ENCODE data around the gene CFAP68.

CFAP68 gene

GRCh38 chr11:111923351-111923788, 44.0 kb downstream of the CFAP68 start:
- 14% methylated on average over 4 of the region's 5 CpGs for WGBS
- Histone ChIP-seq H3K27me3 (ENCODE audit: control insufficient read depth in 1 of 2, insufficient read depth in 1 of 2, low read length in 2 of 2) (no peaks in the 10 kb centered on the region), H3K79me1 (replicated peaks; ENCODE audit: low read length, poor library complexity, severe bottlenecking) (no peaks in the 10 kb centered on the region), H3K36me3 (ENCODE audit: control insufficient read depth in 1 of 2, insufficient read depth in 2 of 2, low read depth in 1 of 2, low read length in 2 of 2) (no peaks in the 10 kb centered on the region), H3K18ac (ENCODE audit: low read depth in 1 of 2, low read length in 2 of 2) (peak overlapping the region in 1 of 2 experiments; percentile 17), H4K8ac (ENCODE audit: low read length) (no peak overlapping the region), H4K91ac (ENCODE audit: low read length) (no peak overlapping the region), H3K4ac (ENCODE audit: low read depth in 1 of 2, low read length in 2 of 2) (peak overlapping the region in 1 of 2 experiments; percentile 11), H3K14ac (ENCODE audit: low read length in 2 of 2) (no peak overlapping the region), H2BK15ac (ENCODE audit: low read depth, poor library complexity, severe bottlenecking) (no peak overlapping the region), H3K9me3 (ENCODE audit: control insufficient read depth, low read length) (no peaks in the 10 kb centered on the region), H2BK5ac (ENCODE audit: low read depth, low read length, poor library complexity, severe bottlenecking) (no peak overlapping the region), H2AK5ac (ENCODE audit: low read length, severe bottlenecking) (no peak overlapping the region), H2AFZ (ENCODE audit: low read depth, low read length) (no peak overlapping the region), H3K4me1 (ENCODE audit: control insufficient read depth, insufficient read depth, low read depth, low read length) (peaks cover 16% of the 10 kb centered on the region), H2BK120ac (ENCODE audit: low read depth, low read length) (no peak overlapping the region), H3K4me2 (ENCODE audit: low read length, poor library complexity, severe bottlenecking) (peak overlapping the region; percentile 1), H3K9ac (ENCODE audit: low read length) (peak overlapping the region; percentile 93), H2BK12ac (ENCODE audit: low read length in 2 of 2) (peak overlapping the region in 1 of 2 experiments; percentile 31), H3K27ac (ENCODE audit: low read length, poor library complexity, severe bottlenecking) (peak overlapping the region; percentile 33), H3K23ac (ENCODE audit: low read length in 2 of 2) (no peak overlapping the region), H3K4me3 (ENCODE audit: insufficient read depth in 1 of 2, low read depth in 1 of 2, low read length in 2 of 2) (peak overlapping the region in 1 of 2 experiments; percentile 64)
- DNase-seq, result peak; percentile 66

GRCh38 chr11:111923951-111924350, 44.6 kb downstream of the CFAP68 start:
- peak overlapping the region; percentile 19 for H4K91ac ChIP-seq (ENCODE audit: low read length)
- peak overlapping the region; percentile 65 for H4K8ac ChIP-seq (ENCODE audit: low read length)
- H3K79me1 ChIP-seq (replicated peaks; ENCODE audit: low read length, poor library complexity, severe bottlenecking), result no peaks in the 10 kb centered on the region
- peak overlapping the region; percentile 8 to 89 for H3K18ac ChIP-seq (ENCODE audit: low read depth in 1 of 2, low read length in 2 of 2)
- H2AK5ac ChIP-seq (ENCODE audit: low read length, severe bottlenecking), result peak overlapping the region; percentile 86
- no peak overlapping the region for H3K23ac ChIP-seq (ENCODE audit: low read length in 2 of 2)
- no peaks in the 10 kb centered on the region for H3K9me3 ChIP-seq (ENCODE audit: control insufficient read depth, low read length)
- no peaks in the 10 kb centered on the region for H3K27me3 ChIP-seq (ENCODE audit: control insufficient read depth in 1 of 2, insufficient read depth in 1 of 2, low read length in 2 of 2)
- H3K4me3 ChIP-seq (ENCODE audit: insufficient read depth in 1 of 2, low read depth in 1 of 2, low read length in 2 of 2), result peak overlapping the region in 1 of 2 experiments; percentile 64
- peak overlapping the region; percentile 9 to 77 for H3K4ac ChIP-seq (ENCODE audit: low read depth in 1 of 2, low read length in 2 of 2)
- H2BK120ac ChIP-seq (ENCODE audit: low read depth, low read length), result peak overlapping the region; percentile 2
- no peak overlapping the region for H2BK5ac ChIP-seq (ENCODE audit: low read depth, low read length, poor library complexity, severe bottlenecking)
- H2AFZ ChIP-seq (ENCODE audit: low read depth, low read length), result peak overlapping the region; percentile 61
- no peak overlapping the region for H3K4me2 ChIP-seq (ENCODE audit: low read length, poor library complexity, severe bottlenecking)
- peak overlapping the region in 1 of 2 experiments; percentile 86 for H2BK12ac ChIP-seq (ENCODE audit: low read length in 2 of 2)
- H3K36me3 ChIP-seq (ENCODE audit: control insufficient read depth in 1 of 2, insufficient read depth in 2 of 2, low read depth in 1 of 2, low read length in 2 of 2), result no peaks in the 10 kb centered on the region
- peaks cover 13% of the 10 kb centered on the region for H3K4me1 ChIP-seq (ENCODE audit: control insufficient read depth, insufficient read depth, low read depth, low read length)
- peak; percentile 38 for DNase-seq
- H2BK15ac ChIP-seq (ENCODE audit: low read depth, poor library complexity, severe bottlenecking), result no peak overlapping the region
- H3K27ac ChIP-seq (ENCODE audit: low read length, poor library complexity, severe bottlenecking), result peak overlapping the region; percentile 23
- peak overlapping the region; percentile 93 for H3K9ac ChIP-seq (ENCODE audit: low read length)
- no peak overlapping the region for H3K14ac ChIP-seq (ENCODE audit: low read length in 2 of 2)

DNA sequence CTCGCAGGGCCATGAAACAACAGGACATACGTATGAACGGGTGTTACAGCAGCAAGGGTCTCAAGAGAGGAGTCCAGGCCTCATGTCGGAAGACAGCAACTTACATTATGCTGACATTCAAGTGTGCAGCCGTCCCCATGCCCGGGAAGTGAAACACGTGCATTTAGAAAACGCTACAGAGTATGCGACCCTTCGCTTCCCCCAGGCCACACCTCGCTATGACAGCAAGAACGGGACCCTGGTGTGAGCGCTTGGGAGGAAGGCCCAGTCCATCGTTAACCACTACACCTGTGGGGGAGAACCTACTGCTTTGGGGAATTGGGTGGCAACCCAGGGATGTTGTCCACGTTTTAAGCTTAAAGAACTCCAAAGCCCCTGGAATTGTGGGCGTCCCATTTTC, 46.6 kb downstream of the CFAP68 start:
- peak overlapping the region; percentile 16 for H4K91ac ChIP-seq (ENCODE audit: low read length)
- H3K36me3 ChIP-seq (ENCODE audit: control insufficient read depth in 1 of 2, insufficient read depth in 2 of 2, low read depth in 1 of 2, low read length in 2 of 2), result no peaks in the 10 kb centered on the region
- no peak overlapping the region for H3K23ac ChIP-seq (ENCODE audit: low read length in 2 of 2)
- no peaks in the 10 kb centered on the region for H3K9me3 ChIP-seq (ENCODE audit: control insufficient read depth, low read length)
- peak overlapping the region in 1 of 2 experiments; percentile 60 for H3K4ac ChIP-seq (ENCODE audit: low read depth in 1 of 2, low read length in 2 of 2)
- no peak for DNase-seq
- H3K27me3 ChIP-seq (ENCODE audit: control insufficient read depth in 1 of 2, insufficient read depth in 1 of 2, low read length in 2 of 2), result no peaks in the 10 kb centered on the region
- H3K4me3 ChIP-seq (ENCODE audit: insufficient read depth in 1 of 2, low read depth in 1 of 2, low read length in 2 of 2), result no peak overlapping the region
- H3K18ac ChIP-seq (ENCODE audit: low read depth in 1 of 2, low read length in 2 of 2), result no peak overlapping the region
- peak overlapping the region; percentile 40 for H2AK5ac ChIP-seq (ENCODE audit: low read length, severe bottlenecking)
- H2BK5ac ChIP-seq (ENCODE audit: low read depth, low read length, poor library complexity, severe bottlenecking), result no peak overlapping the region
- no peak overlapping the region for H2BK120ac ChIP-seq (ENCODE audit: low read depth, low read length)
- H3K9ac ChIP-seq (ENCODE audit: low read length), result no peak overlapping the region
- H3K27ac ChIP-seq (ENCODE audit: low read length, poor library complexity, severe bottlenecking), result no peak overlapping the region
- no peak overlapping the region for H3K14ac ChIP-seq (ENCODE audit: low read length in 2 of 2)
- H3K4me1 ChIP-seq (ENCODE audit: control insufficient read depth, insufficient read depth, low read depth, low read length), result peaks cover 13% of the 10 kb centered on the region
- WGBS, result 97% methylated on average over 16 of the region's 16 CpGs
- H2AFZ ChIP-seq (ENCODE audit: low read depth, low read length), result no peak overlapping the region
- H2BK15ac ChIP-seq (ENCODE audit: low read depth, poor library complexity, severe bottlenecking), result no peak overlapping the region
- H3K4me2 ChIP-seq (ENCODE audit: low read length, poor library complexity, severe bottlenecking), result no peak overlapping the region
- peak overlapping the region; percentile 41 for H4K8ac ChIP-seq (ENCODE audit: low read length)
- H3K79me1 ChIP-seq (replicated peaks; ENCODE audit: low read length, poor library complexity, severe bottlenecking), result no peaks in the 10 kb centered on the region
- H2BK12ac ChIP-seq (ENCODE audit: low read length in 2 of 2), result peak overlapping the region in 1 of 2 experiments; percentile 27

GRCh38 chr11:111926505-111927391, 47.4 kb downstream of the CFAP68 start:
- Histone ChIP-seq H3K4me2 (ENCODE audit: low read length, poor library complexity, severe bottlenecking) (peak overlapping the region; percentile 95), H3K27ac (ENCODE audit: low read length, poor library complexity, severe bottlenecking) (peak overlapping the region; percentile 86), H3K14ac (ENCODE audit: low read length in 2 of 2) (peak overlapping the region in 1 of 2 experiments; percentile 55), H3K4me3 (ENCODE audit: insufficient read depth in 1 of 2, low read depth in 1 of 2, low read length in 2 of 2) (peak overlapping the region; percentile 50 to 84), H2BK120ac (ENCODE audit: low read depth, low read length) (no peak overlapping the region), H3K4me1 (ENCODE audit: control insufficient read depth, insufficient read depth, low read depth, low read length) (peaks cover 13% of the 10 kb centered on the region), H2AFZ (ENCODE audit: low read depth, low read length) (peak overlapping the region; percentile 93), H3K4ac (ENCODE audit: low read depth in 1 of 2, low read length in 2 of 2) (peak overlapping the region; percentile 24 to 95), H4K8ac (ENCODE audit: low read length) (peak overlapping the region; percentile 62), H3K23ac (ENCODE audit: low read length in 2 of 2) (no peak overlapping the region), H2AK5ac (ENCODE audit: low read length, severe bottlenecking) (peak overlapping the region; percentile 40), H3K79me1 (replicated peaks; ENCODE audit: low read length, poor library complexity, severe bottlenecking) (no peaks in the 10 kb centered on the region), H2BK15ac (ENCODE audit: low read depth, poor library complexity, severe bottlenecking) (no peak overlapping the region), H3K18ac (ENCODE audit: low read depth in 1 of 2, low read length in 2 of 2) (peak overlapping the region; percentile 90 to 93), H4K91ac (ENCODE audit: low read length) (peak overlapping the region; percentile 27), H3K27me3 (ENCODE audit: control insufficient read depth in 1 of 2, insufficient read depth in 1 of 2, low read length in 2 of 2) (no peaks in the 10 kb centered on the region), H3K9me3 (ENCODE audit: control insufficient read depth, low read length) (no peaks in the 10 kb centered on the region), H2BK12ac (ENCODE audit: low read length in 2 of 2) (peak overlapping the region in 1 of 2 experiments; percentile 71), H3K36me3 (ENCODE audit: control insufficient read depth in 1 of 2, insufficient read depth in 2 of 2, low read depth in 1 of 2, low read length in 2 of 2) (no peaks in the 10 kb centered on the region), H2BK5ac (ENCODE audit: low read depth, low read length, poor library complexity, severe bottlenecking) (peak overlapping the region; percentile 19), H3K9ac (ENCODE audit: low read length) (peak overlapping the region; percentile 90)
- 2% methylated on average over 46 of the region's 47 CpGs for WGBS
- DNase-seq, result peak; percentile 97

Data from mesenchymal stem cell (in vitro differentiated cells and primary cell).